ENCODE data around the gene PLPPR1. TPM values are rescaled to one million over a fixed set of nuclear protein-coding genes. Genes with fewer than 3 reads are reported as not detected.

PLPPR1 gene
- total RNA-seq, 4 donors from 2014 or later, result 0.41 TPM; not detected in 3

- H3K27me3 ChIP-seq, result no peaks in the 10 kb centered on the region
- intact Hi-C loops (cut with DNase I; ENCODE audit: low total_unique reads), result no loop called here
- H3K9me3 ChIP-seq, result no peaks in the 10 kb centered on the region
- TF ChIP-seq CTCF (IDR thresholded peaks at IDR 0.05) (no peak), POLR2A (IDR thresholded peaks at IDR 0.05) (no peak)
- H3K4me3 ChIP-seq, result no peak overlapping the region
- no peak overlapping the region for H3K27ac ChIP-seq
- no peaks in the 10 kb centered on the region for H3K36me3 ChIP-seq
- no peaks in the 10 kb centered on the region for H3K4me1 ChIP-seq
- no peak for DNase-seq
Measured at GRCh38 chr9:101158361-101158760, 129.8 kb downstream of the PLPPR1 start.

- H3K36me3 ChIP-seq, result no peaks in the 10 kb centered on the region
- intact Hi-C loops (cut with DNase I; ENCODE audit: low total_unique reads), result no loop called here
- TF ChIP-seq CTCF (IDR thresholded peaks at IDR 0.05) (no peak), POLR2A (IDR thresholded peaks at IDR 0.05) (no peak)
Measured at GRCh38 chr9:101162231-101162630, 133.7 kb downstream of the PLPPR1 start.

GRCh38 chr9:101165131-101165530 is 136.6 kb downstream of the PLPPR1 start:
- H3K4me3 ChIP-seq, result no peak overlapping the region
- H3K36me3 ChIP-seq, result no peaks in the 10 kb centered on the region
- no peak overlapping the region for H3K27ac ChIP-seq
- intact Hi-C loops (cut with DNase I; ENCODE audit: low total_unique reads), result no loop called here
- H3K4me1 ChIP-seq, result no peaks in the 10 kb centered on the region
- TF ChIP-seq CTCF (IDR thresholded peaks at IDR 0.05) (no peak), POLR2A (IDR thresholded peaks at IDR 0.05) (no peak)
- H3K9me3 ChIP-seq, result no peaks in the 10 kb centered on the region
- DNase-seq, result no peak
- no peaks in the 10 kb centered on the region for H3K27me3 ChIP-seq

More at GRCh38 chr9:101162231-101162630, 133.7 kb downstream of the PLPPR1 start:
- Histone ChIP-seq H3K4me1 (no peaks in the 10 kb centered on the region), H3K27ac (no peak overlapping the region), H3K27me3 (no peaks in the 10 kb centered on the region), H3K9me3 (no peaks in the 10 kb centered on the region), H3K4me3 (no peak overlapping the region)
- no peak for DNase-seq

GRCh38 chr9:101167490-101168134 is 139.1 kb downstream of the PLPPR1 start:
- no peaks in the 10 kb centered on the region for H3K36me3 ChIP-seq
- H3K27ac ChIP-seq, result no peak overlapping the region
- H3K9me3 ChIP-seq, result no peaks in the 10 kb centered on the region
- TF ChIP-seq POLR2A (IDR thresholded peaks at IDR 0.05), result no peak
- TF ChIP-seq CTCF (IDR thresholded peaks at IDR 0.05), result no peak
- no peak overlapping the region for H3K4me3 ChIP-seq
- DNase-seq, result no peak
- intact Hi-C loops (cut with DNase I; ENCODE audit: low total_unique reads), result no loop called here
- no peaks in the 10 kb centered on the region for H3K27me3 ChIP-seq
- no peaks in the 10 kb centered on the region for H3K4me1 ChIP-seq

- no peaks in the 10 kb centered on the region for H3K36me3 ChIP-seq
- DNase-seq, result no peak
- no peak for TF ChIP-seq CTCF (IDR thresholded peaks at IDR 0.05)
- no peak for TF ChIP-seq POLR2A (IDR thresholded peaks at IDR 0.05)
Measured at GRCh38 chr9:101172616-101173015, 144.1 kb downstream of the PLPPR1 start.

More at GRCh38 chr9:101172616-101173015, 144.1 kb downstream of the PLPPR1 start:
- intact Hi-C loops (cut with DNase I; ENCODE audit: low total_unique reads), result no loop called here
- H3K9me3 ChIP-seq, result no peaks in the 10 kb centered on the region
- no peak overlapping the region for H3K4me3 ChIP-seq
- H3K27me3 ChIP-seq, result no peaks in the 10 kb centered on the region
- no peaks in the 10 kb centered on the region for H3K4me1 ChIP-seq
- no peak overlapping the region for H3K27ac ChIP-seq
